Small intestine (tissue), 7 donors: ENCODE results near the gene ITSN1. TPM values are rescaled to one million over a fixed set of nuclear protein-coding genes. Genes with fewer than 3 reads are reported as not detected.

Experiments used
- DNase-seq, 2 donors: peaks; one replicate each; pipeline versions ENCODE4 v3.0.0 to v3.0.0-alpha.2; 2013
- FAIRE-seq: peaks from 2 replicates; lab custom pipeline; 2012; peaks lifted over from hg19 to GRCh38; lab: Jason Lieb, UNC
- H3K27ac ChIP-seq, 3 donors: one replicate each; pipeline ENCODE4 v1.5.1; 2013; ENCODE audit warnings: low read length in 2 of 3, mild to moderate bottlenecking in 2 of 3, control low read depth in 1 of 3, inconsistent platforms in 1 of 3, low read depth in 1 of 3, moderate library complexity in 1 of 3
- H3K27me3 ChIP-seq, 3 donors: one replicate each; pipeline ENCODE4 v1.6.1; 2013; ENCODE audit warnings: low read length in 3 of 3, inconsistent platforms in 1 of 3; ENCODE audit not compliant: control insufficient read depth in 3 of 3, insufficient read depth in 3 of 3
- H3K36me3 ChIP-seq, 3 donors: one replicate each; pipeline ENCODE4 v1.6.1; 2013; ENCODE audit warnings: low read length in 3 of 3, inconsistent platforms in 1 of 3, low read depth in 1 of 3, mild to moderate bottlenecking in 1 of 3, moderate library complexity in 1 of 3; ENCODE audit not compliant: control insufficient read depth in 3 of 3, insufficient read depth in 2 of 3
- H3K4me1 ChIP-seq, 3 donors: one replicate each; pipeline ENCODE4 v1.6.1; 2013; ENCODE audit warnings: low read length in 2 of 3, inconsistent platforms in 1 of 3, low read depth in 1 of 3, mild to moderate bottlenecking in 1 of 3, moderate library complexity in 1 of 3; ENCODE audit not compliant: control insufficient read depth in 3 of 3, insufficient read depth in 2 of 3
- H3K4me3 ChIP-seq, 3 donors: one replicate each; pipeline ENCODE4 v1.5.1; 2013; ENCODE audit warnings: low read length in 3 of 3, control low read depth in 1 of 3, inconsistent platforms in 1 of 3, low read depth in 1 of 3, mild to moderate bottlenecking in 1 of 3, moderate library complexity in 1 of 3
- H3K9me3 ChIP-seq, 2 donors: one replicate each; pipeline ENCODE4 v1.6.1; 2013; ENCODE audit warnings: low read depth in 1 of 2, low read length in 1 of 2; ENCODE audit not compliant: control insufficient read depth in 2 of 2, insufficient read depth in 1 of 2
- WGBS, 3 donors: extraction: QIAGEN DNeasy Blood & Tissue Kit; methylation state at CpG; one replicate each; pipeline ENCODE4 v1.1.7; 2013; 5-methylcytosine and 5-hydroxymethylcytosine counted together
- polyA plus RNA-seq, 4 donors: library from polyadenylated mRNA; stranded (reverse) in 3 of 4; unstranded in 1 of 4; fragments of 200-250 nt in 3 of 4; fragments of 120-200 nt in 1 of 4; gene quantifications; one replicate each; pipeline versions ENCODE4 v1.2.1 to v1.2.3, GENCODE V29; 2013
- donor health status: healthy with polysubstance abuse.
- donor health status: control.
- donor health status: control.
- donor health status: Bipolar disorder and iron deficiency.
- donor health status: healthy.

The ITSN1 gene
- polyA plus RNA-seq, 4 donors, result 10.5 to 38.0 (median 21.1) TPM

- Histone ChIP-seq H3K27me3 (no peaks in the 10 kb centered on the region), H3K27ac (no peak overlapping the region), H3K9me3 (no peaks in the 10 kb centered on the region), H3K4me1 (no peaks in the 10 kb centered on the region), H3K36me3 (no peaks in the 10 kb centered on the region), H3K4me3 (no peak overlapping the region)
- FAIRE-seq (no peak), DNase-seq (no peak)
- 77 to 84% (median 80%) methylated on average over 9 of the region's 9 CpGs for WGBS, 3 donors
Measured at GRCh38 chr21:33881689-33882440, 239.6 kb downstream of the ITSN1 start.

GRCh38 chr21:33883118-33883517 lies 240.8 kb downstream of the ITSN1 start:
- DNase-seq (no peak), FAIRE-seq (no peak)
- 76 to 90% (median 76%) methylated on average over 12 of the region's 12 CpGs for WGBS, 3 donors
- Histone ChIP-seq H3K4me3 (no peak overlapping the region), H3K9me3 (no peaks in the 10 kb centered on the region), H3K4me1 (no peaks in the 10 kb centered on the region), H3K36me3 (no peaks in the 10 kb centered on the region), H3K27ac (no peak overlapping the region), H3K27me3 (no peaks in the 10 kb centered on the region)

DNA sequence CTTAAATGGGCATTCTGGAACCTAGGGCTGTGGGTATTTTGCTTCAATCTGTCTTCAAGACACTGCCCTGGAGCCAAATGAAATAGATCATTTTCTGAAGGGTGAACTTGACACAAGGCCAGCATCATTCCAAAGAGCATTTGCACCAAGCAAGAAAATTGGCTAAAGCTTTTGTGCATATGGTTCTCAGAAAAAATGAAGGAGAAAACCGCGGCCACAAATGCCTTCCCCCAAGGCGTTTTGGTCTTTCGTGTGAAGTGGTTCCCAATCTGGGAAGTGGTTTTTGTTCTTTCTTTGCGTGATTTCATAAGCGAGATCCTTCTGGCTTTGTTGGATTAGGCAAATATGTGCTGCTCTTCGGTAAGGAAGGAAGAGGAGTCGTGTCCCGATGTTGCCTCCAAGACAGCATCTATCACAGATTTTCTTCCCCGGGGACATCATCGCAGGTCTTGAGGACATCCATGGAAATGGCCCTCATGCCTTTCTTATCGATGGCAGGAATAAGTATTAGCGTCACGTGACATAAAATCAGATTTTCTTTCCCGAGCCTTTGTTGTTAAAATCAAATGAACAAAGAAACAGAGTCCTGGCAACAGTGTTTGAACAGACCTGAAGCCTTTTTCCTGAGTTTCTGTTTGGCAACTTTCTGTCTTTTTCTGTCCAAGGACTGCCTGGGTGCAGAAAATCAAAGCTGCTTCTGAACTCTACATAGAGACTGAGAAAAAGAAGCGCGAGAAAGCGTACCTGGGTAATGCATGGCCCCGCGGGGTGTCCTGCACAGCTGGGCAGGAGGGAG lies 242.3 kb downstream of the ITSN1 start:
- Histone ChIP-seq H3K4me3 (no peak overlapping the region), H3K27ac (no peak overlapping the region), H3K36me3 (no peaks in the 10 kb centered on the region), H3K27me3 (no peaks in the 10 kb centered on the region), H3K9me3 (no peaks in the 10 kb centered on the region), H3K4me1 (no peaks in the 10 kb centered on the region)
- 79 to 87% (median 86%) methylated on average over 20 of the region's 20 CpGs for WGBS, 3 donors
- DNase-seq (no peak), FAIRE-seq (no peak)

DNA sequence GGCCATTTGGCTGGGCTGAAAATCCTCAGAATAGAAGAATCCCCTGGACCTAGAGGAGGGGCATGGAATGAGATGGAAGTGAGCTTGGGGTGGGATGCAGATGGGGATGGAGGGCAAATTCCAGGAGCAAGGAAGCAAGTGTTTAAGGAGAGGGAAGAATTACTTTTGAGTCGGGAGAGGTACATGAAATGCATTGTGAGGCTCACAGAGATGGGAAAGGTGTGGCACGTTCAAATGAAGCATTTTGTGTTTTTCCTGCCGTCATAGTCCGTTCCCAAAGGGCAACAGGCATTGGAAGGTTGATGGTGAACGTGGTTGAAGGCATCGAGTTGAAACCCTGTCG lies 242.8 kb downstream of the ITSN1 start:
- FAIRE-seq (no peak), DNase-seq (no peak)
- WGBS, 3 donors, result 85 to 87% (median 86%) methylated on average over 7 of the region's 7 CpGs
- Histone ChIP-seq H3K9me3 (no peaks in the 10 kb centered on the region), H3K4me3 (no peak overlapping the region), H3K36me3 (no peaks in the 10 kb centered on the region), H3K27ac (no peak overlapping the region), H3K4me1 (no peaks in the 10 kb centered on the region), H3K27me3 (no peaks in the 10 kb centered on the region)

GRCh38 chr21:33886321-33886720 lies 244.0 kb downstream of the ITSN1 start:
- DNase-seq, result no peak
- no peaks in the 10 kb centered on the region for H3K36me3 ChIP-seq
- no peak for FAIRE-seq
- H3K27me3 ChIP-seq, result no peaks in the 10 kb centered on the region
- H3K9me3 ChIP-seq, result no peaks in the 10 kb centered on the region
- 77 to 89% (median 78%) methylated on average over 11 of the region's 11 CpGs for WGBS, 3 donors
- no peak overlapping the region for H3K27ac ChIP-seq
- H3K4me1 ChIP-seq, result no peaks in the 10 kb centered on the region
- no peak overlapping the region for H3K4me3 ChIP-seq

GRCh38 chr21:33890187-33890586 lies 247.9 kb downstream of the ITSN1 start:
- FAIRE-seq (no peak), DNase-seq (no peak)
- Histone ChIP-seq H3K27ac (no peak overlapping the region), H3K4me3 (no peak overlapping the region), H3K4me1 (peaks cover 0 to 7% (median 0%) of the 10 kb centered on the region in 3 donors), H3K36me3 (no peaks in the 10 kb centered on the region), H3K27me3 (no peaks in the 10 kb centered on the region), H3K9me3 (no peaks in the 10 kb centered on the region)
- WGBS, 3 donors, result 88 to 91% (median 89%) methylated on average over 5 of the region's 5 CpGs

DNA sequence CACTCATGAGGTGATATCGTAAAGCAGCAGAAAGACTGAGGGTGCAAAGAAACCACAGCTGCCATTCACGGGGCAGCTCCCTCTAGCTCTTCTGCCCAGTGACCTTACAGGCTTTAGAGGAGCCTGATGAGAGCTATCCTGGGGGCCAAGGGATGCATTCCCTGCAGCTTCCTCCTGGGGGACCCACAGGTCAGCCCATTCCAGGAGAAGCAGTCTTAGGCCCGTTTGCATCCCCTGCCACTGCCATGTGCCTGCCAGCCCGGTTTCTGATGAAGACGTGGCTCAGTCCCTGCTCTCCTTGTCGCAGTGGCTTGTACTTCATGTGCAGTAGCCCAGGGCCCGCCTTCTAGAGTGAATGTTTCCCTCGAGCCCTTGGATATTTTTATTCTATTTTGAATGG lies 250.6 kb downstream of the ITSN1 start:
- H3K9me3 ChIP-seq, result no peaks in the 10 kb centered on the region
- no peaks in the 10 kb centered on the region for H3K36me3 ChIP-seq
- FAIRE-seq (no peak), DNase-seq (no peak)
- no peak overlapping the region for H3K27ac ChIP-seq
- no peak overlapping the region for H3K4me3 ChIP-seq
- 81 to 88% (median 86%) methylated on average over 8 of the region's 8 CpGs for WGBS, 3 donors
- H3K4me1 ChIP-seq, result peaks cover 0 to 7% (median 0%) of the 10 kb centered on the region in 3 donors
- no peaks in the 10 kb centered on the region for H3K27me3 ChIP-seq

DNA sequence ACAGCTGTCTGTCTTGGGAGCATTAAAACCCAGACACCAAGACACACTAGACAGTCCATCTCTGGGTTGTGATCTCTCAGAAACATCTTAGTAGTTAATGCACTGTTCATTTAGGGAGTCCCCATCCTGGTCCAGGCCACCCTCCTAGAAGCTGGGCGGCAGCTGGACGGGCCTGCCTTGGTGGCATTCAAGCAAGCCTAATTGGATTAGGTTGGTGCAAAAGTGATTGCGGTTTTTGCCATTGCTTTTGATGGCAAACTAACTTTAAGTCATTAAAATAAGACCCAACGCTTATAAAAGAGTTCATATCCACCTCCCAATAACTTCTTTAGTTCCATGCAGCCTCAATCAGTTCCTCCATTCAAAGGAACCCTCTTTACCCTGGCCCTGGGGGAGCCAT lies 251.6 kb downstream of the ITSN1 start:
- Histone ChIP-seq H3K4me1 (peaks cover 0 to 7% (median 0%) of the 10 kb centered on the region in 3 donors), H3K9me3 (no peaks in the 10 kb centered on the region), H3K27ac (no peak overlapping the region), H3K36me3 (peaks cover 0 to 2% (median 0%) of the 10 kb centered on the region in 3 donors), H3K27me3 (no peaks in the 10 kb centered on the region), H3K4me3 (no peak overlapping the region)
- FAIRE-seq, result no peak
- 92 to 97% (median 93%) methylated on average over 4 of the region's 4 CpGs for WGBS, 3 donors
- DNase-seq, result no peak
